ENCODE measurements around the gene CNBD2.
"Not testable (repeated sequence)": the region's sequence is repeated elsewhere in the genome, so short reads cannot be mapped to it uniquely, and the experiment has no call there.

The CNBD2 gene

GRCh38 chr20:35967979-35968640, at the start of gene CNBD2:
TSS of gene CNBD2 (plus strand) at chr20:35968590. CDS start at chr20:35968763, 173 bp downstream.
- DNase-seq, result no peak

- DNase-seq, result no peak
Observed at GRCh38 chr20:35920523-35920922, 47.9 kb upstream of the CNBD2 start.

- DNase-seq, result no peak
Observed at GRCh38 chr20:35929301-35929700, 39.1 kb upstream of the CNBD2 start.

- DNase-seq, result no peak
Observed at GRCh38 chr20:35934050-35934449, 34.3 kb upstream of the CNBD2 start.

GRCh38 chr20:35939264-35939663, 29.1 kb upstream of the CNBD2 start:
- DNase-seq, result no peak

GRCh38 chr20:35941620-35942019, 26.8 kb upstream of the CNBD2 start:
- DNase-seq, result no peak

- no peak for DNase-seq
Observed at GRCh38 chr20:35942243-35942642, 26.1 kb upstream of the CNBD2 start.

GRCh38 chr20:35947489-35947888, 20.9 kb upstream of the CNBD2 start:
- DNase-seq, result no peak

- DNase-seq, result no peak
Observed at GRCh38 chr20:35947907-35948306, 20.5 kb upstream of the CNBD2 start.

- no peak for DNase-seq
Observed at GRCh38 chr20:35950093-35950492, 18.3 kb upstream of the CNBD2 start.

- not testable (repeated sequence) for DNase-seq
Observed at GRCh38 chr20:35952080-35952479, 16.3 kb upstream of the CNBD2 start.

GRCh38 chr20:35952480-35953386, 15.7 kb upstream of the CNBD2 start:
- DNase-seq, result no peak

GRCh38 chr20:35953387-35954199, 14.8 kb upstream of the CNBD2 start:
- DNase-seq, result peak; percentile 51 to 60

GRCh38 chr20:35954200-35954906, 14.0 kb upstream of the CNBD2 start, which contains the start of gene SCAND1:
TSS of gene SCAND1 (minus strand) at chr20:35954502. CDS start at chr20:35954284, 218 bp downstream.
- peak; percentile 94 to 95 for DNase-seq

GRCh38 chr20:35954907-35955251, 13.5 kb upstream of the CNBD2 start:
- DNase-seq, result no peak

GRCh38 chr20:35956616-35957015, 11.8 kb upstream of the CNBD2 start:
- DNase-seq, result no peak

- not testable (repeated sequence) for DNase-seq
Observed at GRCh38 chr20:35959291-35959690, 9.1 kb upstream of the CNBD2 start.

- no peak for DNase-seq
Observed at GRCh38 chr20:35963878-35964277, 4.5 kb upstream of the CNBD2 start.

- DNase-seq, result no peak
Observed at GRCh38 chr20:35968930-35969329, 540 bp downstream of the CNBD2 start.

GRCh38 chr20:35971981-35972380, 3.6 kb downstream of the CNBD2 start:
- DNase-seq, result no peak

- no peak for DNase-seq
Observed at GRCh38 chr20:35972462-35972861, 4.1 kb downstream of the CNBD2 start.

GRCh38 chr20:35974256-35974655, 5.9 kb downstream of the CNBD2 start:
- no peak for DNase-seq

Measured in stimulated activated CD4-positive, alpha-beta T cell treated with anti-CD3 and anti-CD28 coated beads, Interleukin-2, amount 100 ng/mL, for 48 hours (primary cell).